Measurements from ENCODE around the gene IL23A.
"Not testable (repeated sequence)": the region's sequence is repeated elsewhere in the genome, so short reads cannot be mapped to it uniquely, and the experiment has no call there.

The IL23A gene

DNA sequence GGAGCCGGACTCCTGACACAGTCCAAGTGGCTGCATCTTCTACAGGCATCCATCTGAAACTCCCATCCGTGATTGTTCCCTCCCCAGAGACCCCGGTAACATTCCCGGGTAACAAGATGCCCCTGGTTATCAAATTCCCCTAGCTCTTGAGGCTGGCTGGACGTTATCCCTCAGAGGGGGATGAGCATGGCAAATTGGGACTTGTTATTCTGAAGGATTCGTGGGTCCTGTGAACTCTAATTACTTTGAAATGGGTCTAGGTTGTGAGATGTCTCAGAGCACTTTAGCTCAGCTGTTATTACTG, 4.2 kb upstream of the IL23A start:
- no peak for DNase-seq (ENCODE audit: low read depth)
- H3K4me3 ChIP-seq (ENCODE audit: low read depth, low read length): peak overlapping the region; percentile 95
- TF ChIP-seq, protein P1, sequence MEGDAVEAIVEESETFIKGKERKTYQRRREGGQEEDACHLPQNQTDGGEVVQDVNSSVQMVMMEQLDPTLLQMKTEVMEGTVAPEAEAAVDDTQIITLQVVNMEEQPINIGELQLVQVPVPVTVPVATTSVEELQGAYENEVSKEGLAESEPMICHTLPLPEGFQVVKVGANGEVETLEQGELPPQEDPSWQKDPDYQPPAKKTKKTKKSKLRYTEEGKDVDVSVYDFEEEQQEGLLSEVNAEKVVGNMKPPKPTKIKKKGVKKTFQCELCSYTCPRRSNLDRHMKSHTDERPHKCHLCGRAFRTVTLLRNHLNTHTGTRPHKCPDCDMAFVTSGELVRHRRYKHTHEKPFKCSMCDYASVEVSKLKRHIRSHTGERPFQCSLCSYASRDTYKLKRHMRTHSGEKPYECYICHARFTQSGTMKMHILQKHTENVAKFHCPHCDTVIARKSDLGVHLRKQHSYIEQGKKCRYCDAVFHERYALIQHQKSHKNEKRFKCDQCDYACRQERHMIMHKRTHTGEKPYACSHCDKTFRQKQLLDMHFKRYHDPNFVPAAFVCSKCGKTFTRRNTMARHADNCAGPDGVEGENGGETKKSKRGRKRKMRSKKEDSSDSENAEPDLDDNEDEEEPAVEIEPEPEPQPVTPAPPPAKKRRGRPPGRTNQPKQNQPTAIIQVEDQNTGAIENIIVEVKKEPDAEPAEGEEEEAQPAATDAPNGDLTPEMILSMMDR (IDR thresholded peaks at IDR 0.05; ENCODE audit: control insufficient read depth, extremely low read depth, insufficient read depth): no peak

DNA sequence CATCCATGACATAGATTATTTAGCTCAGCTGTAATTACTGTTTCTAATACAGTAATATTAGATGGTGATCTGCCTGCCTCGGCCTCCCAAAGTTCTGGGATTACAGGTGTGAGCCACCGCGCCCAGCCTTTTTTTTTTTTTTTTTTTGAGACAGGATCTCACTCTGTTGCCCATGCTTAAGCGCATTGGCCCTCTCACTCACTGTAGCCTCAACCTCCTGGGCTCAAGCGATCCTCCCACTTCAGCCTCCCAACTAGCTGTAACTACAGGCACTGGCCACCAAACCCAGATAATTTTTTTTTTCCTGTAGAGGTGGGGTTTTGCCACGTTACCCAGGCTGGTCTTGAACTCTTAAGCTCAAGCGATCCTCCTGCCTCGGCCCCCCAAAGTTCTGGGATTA, 3.2 kb upstream of the IL23A start:
- H3K4me3 ChIP-seq (ENCODE audit: low read depth, low read length); DNase-seq (ENCODE audit: low read depth): not testable (repeated sequence)

DNA sequence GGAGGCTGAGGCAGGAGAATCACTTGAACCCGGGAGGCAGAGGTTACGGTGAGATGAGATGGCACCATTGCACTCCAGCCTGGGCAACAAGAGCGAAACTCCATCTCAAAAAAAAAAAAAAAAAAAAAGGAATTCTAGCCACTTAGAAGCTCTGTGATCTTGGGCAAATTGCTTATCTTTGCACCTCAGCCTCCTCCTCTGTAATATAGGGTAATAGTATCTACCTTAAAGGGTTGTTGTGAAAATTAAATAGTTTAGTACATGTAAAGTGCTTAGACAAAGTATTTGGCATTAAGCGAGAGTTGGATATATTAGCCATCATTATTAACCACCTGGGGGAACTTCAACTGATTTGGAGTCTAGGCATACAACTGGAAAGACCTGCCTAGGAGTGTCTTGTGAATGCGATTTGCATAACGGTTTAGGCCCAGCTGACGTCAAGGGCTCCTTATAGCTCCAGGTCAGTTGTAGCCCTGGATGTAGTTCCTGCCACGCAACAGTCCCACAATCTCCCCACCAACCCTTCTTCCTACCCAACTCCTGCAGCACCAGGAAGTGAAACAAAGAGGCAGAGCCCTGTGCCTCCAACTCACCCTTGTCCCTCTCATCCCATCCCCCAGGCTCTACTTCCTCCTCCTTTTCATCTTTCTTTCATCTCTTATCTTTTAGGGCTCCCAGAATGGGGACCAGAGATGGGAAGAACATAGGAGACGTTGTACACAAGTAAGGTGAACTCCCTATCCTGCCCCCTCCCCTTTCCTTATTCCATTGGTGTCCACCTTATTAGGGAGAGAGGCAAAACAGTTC, 2.1 kb upstream of the IL23A start:
- no peak for DNase-seq (ENCODE audit: low read depth)
- no peak overlapping the region for H3K4me3 ChIP-seq (ENCODE audit: low read depth, low read length)
- TF ChIP-seq, protein P1 (IDR thresholded peaks at IDR 0.05; ENCODE audit: control insufficient read depth, extremely low read depth, insufficient read depth): no peak

DNA sequence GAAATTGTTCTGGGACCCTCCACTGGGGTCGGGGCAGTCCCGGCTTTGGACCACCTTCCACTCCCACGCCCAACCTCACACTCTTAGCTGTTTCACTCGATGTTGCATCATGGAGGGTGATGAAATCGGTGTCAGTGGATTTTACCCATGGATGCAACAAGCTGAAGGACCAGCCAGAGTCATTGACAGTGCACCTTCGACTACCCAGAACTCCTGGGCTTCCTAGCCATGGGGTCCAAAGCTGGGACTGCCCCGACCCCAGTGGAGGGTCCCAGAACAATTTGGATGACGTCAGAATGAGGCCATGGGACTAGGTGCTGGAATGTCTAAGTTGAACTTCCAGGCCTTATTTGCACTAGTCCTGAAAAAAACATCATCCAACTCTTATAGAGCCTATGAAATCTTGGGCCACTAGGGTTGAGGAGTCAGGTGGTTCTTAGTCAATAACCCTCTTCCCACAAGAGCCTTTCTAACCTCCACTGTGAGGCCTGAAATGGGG, 882 bp upstream of the IL23A start:
- TF ChIP-seq, protein P1 (IDR thresholded peaks at IDR 0.05; ENCODE audit: control insufficient read depth, extremely low read depth, insufficient read depth): no peak

DNA sequence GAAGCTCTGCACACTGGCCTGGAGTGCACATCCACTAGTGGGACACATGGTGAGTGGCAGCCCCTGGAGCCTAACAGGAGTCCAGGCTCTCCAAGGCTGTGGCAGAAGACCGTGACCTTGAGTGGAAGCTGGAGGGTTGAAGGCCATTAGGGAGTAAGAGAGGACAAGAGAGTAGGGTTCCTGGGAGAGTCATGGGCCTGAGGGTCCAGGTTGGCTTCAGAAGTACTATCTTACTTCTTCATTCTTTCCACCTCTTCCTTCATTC, 406 bp downstream of the IL23A start:
- H3K4me3 ChIP-seq (ENCODE audit: low read depth, low read length): no peak overlapping the region
- TF ChIP-seq, protein P1 (IDR thresholded peaks at IDR 0.05; ENCODE audit: control insufficient read depth, extremely low read depth, insufficient read depth): no peak
- DNase-seq (ENCODE audit: low read depth): no peak

More for the DNA sequence above, 882 bp upstream of the IL23A start:
- no peak for DNase-seq (ENCODE audit: low read depth)
- H3K4me3 ChIP-seq (ENCODE audit: low read depth, low read length): no peak overlapping the region

DNA sequence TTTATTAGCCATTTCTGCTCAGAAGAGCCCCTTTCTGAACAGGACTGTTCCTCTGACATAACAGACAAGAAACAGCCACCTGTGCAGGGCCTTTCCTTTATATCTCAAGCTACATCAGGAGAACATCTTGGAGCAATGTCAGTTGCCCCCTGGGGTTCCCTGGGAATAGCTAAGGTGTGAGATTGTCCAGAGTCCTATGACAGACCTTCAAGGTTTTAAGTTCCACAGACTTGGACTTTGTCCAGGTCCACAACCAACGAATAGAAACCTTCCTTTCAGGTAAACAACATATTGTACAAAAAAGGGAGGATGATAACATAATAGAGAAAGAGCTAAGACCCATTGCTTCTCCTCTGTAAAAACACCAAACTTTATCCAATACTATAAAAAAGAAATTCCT, 2.9 kb downstream of the IL23A start:
- H3K4me3 ChIP-seq (ENCODE audit: low read depth, low read length): no peak overlapping the region
- DNase-seq (ENCODE audit: low read depth): no peak
- TF ChIP-seq, protein P1 (IDR thresholded peaks at IDR 0.05; ENCODE audit: control insufficient read depth, extremely low read depth, insufficient read depth): no peak

DNA sequence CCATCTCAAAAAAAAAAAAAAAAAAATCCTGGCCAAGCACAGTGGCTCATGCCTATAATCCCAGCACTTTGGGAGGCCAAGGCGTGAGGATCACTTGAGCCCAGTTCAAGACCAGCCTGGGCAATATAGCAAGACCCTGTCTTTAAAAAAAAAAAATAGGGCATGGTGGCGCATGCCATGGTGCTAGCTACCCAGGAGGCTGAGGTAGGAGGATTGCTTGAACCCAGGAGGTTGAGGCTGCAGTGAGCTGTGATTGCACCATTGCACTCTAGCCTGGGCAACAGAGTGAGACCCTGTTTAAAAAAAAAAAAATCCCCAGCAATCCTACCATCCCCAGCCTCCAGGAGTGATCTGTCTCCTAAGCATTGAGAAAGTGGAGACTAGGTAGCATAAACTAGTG, 3.6 kb downstream of the IL23A start:
- not testable (repeated sequence) for H3K4me3 ChIP-seq (ENCODE audit: low read depth, low read length); DNase-seq (ENCODE audit: low read depth)

DNA sequence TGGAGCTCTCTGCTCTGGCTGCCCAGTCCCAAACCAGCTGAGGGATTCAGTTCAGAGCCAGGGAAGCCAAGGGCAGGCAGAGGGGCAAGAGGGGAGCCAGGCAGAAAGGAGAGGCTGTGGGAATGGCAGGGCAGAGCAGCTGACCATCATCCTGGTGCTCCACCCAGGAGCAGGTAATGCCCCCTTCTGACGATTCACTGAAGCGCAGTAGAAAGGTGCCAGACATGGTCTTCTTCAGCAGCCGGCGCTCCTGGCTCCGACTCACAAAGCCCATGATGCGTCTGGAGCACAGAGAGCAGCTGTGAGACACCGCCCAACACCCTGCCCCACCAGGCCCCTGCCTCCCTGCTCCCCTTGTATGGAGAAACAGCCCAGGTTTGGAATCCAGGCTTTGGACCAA, 8.0 kb downstream of the IL23A start:
- TF ChIP-seq, protein P1 (IDR thresholded peaks at IDR 0.05; ENCODE audit: control insufficient read depth, extremely low read depth, insufficient read depth): no peak
- H3K4me3 ChIP-seq (ENCODE audit: low read depth, low read length): no peak overlapping the region
- DNase-seq (ENCODE audit: low read depth): no peak

DNA sequence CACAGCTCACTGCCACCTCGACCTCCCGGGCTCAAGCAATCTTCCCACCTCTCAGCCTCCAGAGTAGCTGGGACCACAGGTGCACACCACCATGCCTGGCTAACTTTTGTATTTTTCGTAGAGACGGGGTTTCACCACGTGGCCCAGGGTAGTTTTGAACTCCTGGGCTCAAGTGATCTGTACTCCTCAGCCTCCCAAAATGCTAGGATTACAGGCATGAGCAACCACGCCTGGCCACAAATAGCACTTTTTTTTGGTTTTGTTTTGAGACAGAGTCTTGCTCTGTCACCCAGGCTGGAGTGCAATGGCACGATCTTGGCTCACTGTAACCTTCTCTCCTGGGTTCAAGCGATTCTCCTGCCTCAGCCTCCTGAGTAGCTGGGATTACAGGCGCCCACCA, 8.6 kb downstream of the IL23A start:
- DNase-seq (ENCODE audit: low read depth); H3K4me3 ChIP-seq (ENCODE audit: low read depth, low read length): not testable (repeated sequence)

Data from LNCaP clone FGC (cell line).